Naive B cell (primary cell): ENCODE results near the gene TRAF3. TPM values are rescaled to one million over a fixed set of nuclear protein-coding genes. Genes with fewer than 3 reads are reported as not detected.
"Not testable (repeated sequence)": the region's sequence is repeated elsewhere in the genome, so short reads cannot be mapped to it uniquely, and the experiment has no call there.

ENCODE experiments used
- ATAC-seq, 2 donors: fragments of 150-1000 bp; cut with Tn5 transposase; 2 replicates each; pipeline ENCODE4 v1.10.0; 2021; ENCODE audit warnings: low read depth in 2 of 2, mild to moderate bottlenecking in 2 of 2, moderate library complexity in 2 of 2
- DNase-seq: peaks from one replicate; pipeline ENCODE4 v3.0.0; 2022
- H3K27ac Mint-ChIP-seq, 6 donors: one replicate each; pipeline ENCODE4 v1.8.0; 2020 to 2022; ENCODE audit warnings: mild to moderate bottlenecking in 6 of 6, mixed read lengths in 6 of 6, moderate library complexity in 5 of 6, inconsistent platforms in 2 of 6
- H3K27me3 Mint-ChIP-seq, 3 donors: one replicate each; pipeline ENCODE4 v1.8.0; 2021 to 2022; ENCODE audit warnings: mixed read lengths in 3 of 3, mild to moderate bottlenecking in 1 of 3
- H3K36me3 Mint-ChIP-seq, 2 donors: one replicate each; pipeline ENCODE4 v1.8.0; 2020 to 2022; ENCODE audit warnings: mixed read lengths in 2 of 2, inconsistent platforms in 1 of 2, mild to moderate bottlenecking in 1 of 2
- H3K4me1 Mint-ChIP-seq, 3 donors: one replicate each; pipeline ENCODE4 v1.8.0; 2020 to 2022; ENCODE audit warnings: mixed read lengths in 3 of 3, inconsistent platforms in 1 of 3, mild to moderate bottlenecking in 1 of 3, moderate library complexity in 1 of 3
- H3K4me3 Mint-ChIP-seq, 8 donors: one replicate each; pipeline ENCODE4 v1.8.0; 2020 to 2022; ENCODE audit warnings: mild to moderate bottlenecking in 8 of 8, mixed read lengths in 8 of 8, moderate library complexity in 8 of 8, inconsistent platforms in 2 of 8
- H3K9me3 Mint-ChIP-seq, 7 donors: one replicate each; pipeline ENCODE4 v1.8.0; 2020 to 2022; ENCODE audit warnings: mixed read lengths in 7 of 7, mild to moderate bottlenecking in 5 of 7, inconsistent platforms in 2 of 7, moderate library complexity in 1 of 7
- polyA plus RNA-seq, 6 donors: library from polyadenylated mRNA; unstranded; fragments of 300-500 nt; fragmentation: Illumina TruSeq; gene quantifications; one replicate each; pipeline ENCODE4 v1.2.3, GENCODE V29; 2021; ENCODE audit warnings: low read depth in 6 of 6

The TRAF3 gene
- polyA plus RNA-seq, 6 donors from 2014 or later: 22.2 to 36.7 (median 27.0) TPM

GRCh38 chr14:102896735-102897134 is 119.5 kb downstream of the TRAF3 start:
- DNase-seq, H3K27me3 Mint-ChIP-seq: not testable (repeated sequence)

DNA sequence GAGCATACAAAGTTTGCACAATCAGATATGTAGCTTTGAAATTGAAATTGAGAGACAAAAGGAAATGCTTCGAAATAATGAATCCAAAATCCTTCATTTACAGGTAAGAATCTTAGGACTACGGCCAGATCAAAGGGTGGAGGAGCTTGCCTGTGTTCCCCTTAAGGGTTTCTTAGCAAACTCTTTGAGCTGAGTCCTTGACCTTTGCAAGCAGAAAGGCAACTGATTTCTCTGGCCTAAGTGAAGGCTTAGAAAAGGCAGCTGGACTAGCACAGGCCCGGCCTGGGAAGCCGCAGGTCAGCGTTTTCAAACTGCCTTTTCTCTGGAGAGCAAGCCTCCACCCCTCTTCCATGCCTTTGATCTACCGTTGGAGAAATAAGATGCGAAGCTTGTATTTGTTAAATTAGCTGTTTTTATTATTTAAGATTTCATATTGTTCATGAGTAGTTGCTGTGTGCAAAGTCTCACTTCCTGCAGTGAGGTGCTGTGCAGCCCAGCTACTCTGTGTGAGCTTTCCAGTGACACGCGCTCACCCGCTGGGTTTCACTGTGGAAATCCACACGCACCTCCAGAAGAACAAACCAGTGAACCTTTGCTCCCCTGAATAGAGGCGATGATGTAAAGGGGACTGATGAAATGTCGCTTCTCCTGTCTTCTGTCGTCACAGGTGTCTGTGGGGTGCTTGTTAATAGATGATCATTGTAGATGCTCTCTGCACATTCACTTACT is 120.2 kb downstream of the TRAF3 start:
- peaks cover 12 to 16% of the 10 kb centered on the region in 2 donors for H3K36me3 Mint-ChIP-seq
- no peaks in the 10 kb centered on the region for H3K27me3 Mint-ChIP-seq
- H3K4me3 Mint-ChIP-seq: peak overlapping the region in 1 of 8 donors; percentile 6
- peak overlapping the region; percentile 36 to 90 (median 81) for H3K27ac Mint-ChIP-seq
- ATAC-seq: no peak
- H3K9me3 Mint-ChIP-seq: no peaks in the 10 kb centered on the region
- H3K4me1 Mint-ChIP-seq: peaks cover 33 to 51% (median 38%) of the 10 kb centered on the region in 3 donors
- DNase-seq: no peak

More at GRCh38 chr14:102896735-102897134, 119.5 kb downstream of the TRAF3 start:
- Mint-ChIP-seq H3K27ac (peak overlapping the region in 2 of 6 donors; percentile 24 to 90), H3K4me1 (peaks cover 27 to 44% (median 31%) of the 10 kb centered on the region in 3 donors), H3K4me3 (peak overlapping the region in 2 of 8 donors; percentile 15 to 68), H3K36me3 (peaks cover 9 to 18% of the 10 kb centered on the region in 2 donors)
- ATAC-seq, H3K9me3 Mint-ChIP-seq: not testable (repeated sequence)

- Mint-ChIP-seq H3K4me1 (peaks cover 40 to 59% (median 46%) of the 10 kb centered on the region in 3 donors), H3K9me3 (no peaks in the 10 kb centered on the region), H3K27ac (peak overlapping the region; percentile 90 to 98 (median 96)), H3K27me3 (no peaks in the 10 kb centered on the region), H3K36me3 (peaks cover 13 to 20% of the 10 kb centered on the region in 2 donors), H3K4me3 (peak overlapping the region; percentile 21 to 94 (median 61))
- ATAC-seq (no peak), DNase-seq (no peak)
Measured at GRCh38 chr14:102898298-102898697, 121.0 kb downstream of the TRAF3 start.

- H3K9me3 Mint-ChIP-seq: no peaks in the 10 kb centered on the region
- peaks cover 13 to 27% of the 10 kb centered on the region in 2 donors for H3K36me3 Mint-ChIP-seq
- DNase-seq (peak; percentile 72), ATAC-seq (peak; percentile 6 to 9)
- H3K27me3 Mint-ChIP-seq: no peaks in the 10 kb centered on the region
- H3K4me1 Mint-ChIP-seq: peaks cover 45 to 65% (median 51%) of the 10 kb centered on the region in 3 donors
- peak overlapping the region; percentile 37 to 94 (median 61) for H3K4me3 Mint-ChIP-seq
- peak overlapping the region; percentile 90 to 98 (median 96) for H3K27ac Mint-ChIP-seq
Measured at GRCh38 chr14:102898776-102899515, 121.7 kb downstream of the TRAF3 start.

DNA sequence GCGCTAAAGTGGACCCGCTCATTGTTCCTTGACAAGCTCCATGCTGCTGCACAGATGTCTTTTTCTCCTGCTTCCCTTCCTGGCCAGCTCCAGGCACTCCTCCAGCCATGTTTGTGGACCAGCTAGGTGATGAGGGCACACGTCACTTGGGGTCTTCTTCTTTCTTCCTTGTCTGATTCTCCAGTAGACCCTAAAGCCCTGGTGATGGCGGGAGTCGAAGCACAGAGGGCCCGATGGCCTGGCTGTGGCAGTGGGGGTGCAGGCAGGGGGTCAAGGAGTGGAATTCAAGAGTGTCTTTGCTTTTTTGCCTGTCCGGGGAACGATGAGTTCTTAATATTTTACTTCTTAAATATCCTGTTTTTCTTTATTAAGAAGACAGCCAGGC is 122.3 kb downstream of the TRAF3 start:
- DNase-seq (no peak), ATAC-seq (no peak)
- no peaks in the 10 kb centered on the region for H3K9me3 Mint-ChIP-seq
- peaks cover 45 to 65% (median 51%) of the 10 kb centered on the region in 3 donors for H3K4me1 Mint-ChIP-seq
- H3K36me3 Mint-ChIP-seq: peaks cover 13 to 28% of the 10 kb centered on the region in 2 donors
- H3K27me3 Mint-ChIP-seq: no peaks in the 10 kb centered on the region
- H3K4me3 Mint-ChIP-seq: peak overlapping the region; percentile 9 to 94 (median 61)
- H3K27ac Mint-ChIP-seq: peak overlapping the region; percentile 63 to 98 (median 94)

- Mint-ChIP-seq H3K9me3 (no peaks in the 10 kb centered on the region), H3K27me3 (no peaks in the 10 kb centered on the region), H3K4me1 (peaks cover 45 to 70% (median 51%) of the 10 kb centered on the region in 3 donors), H3K27ac (peak overlapping the region; percentile 90 to 98 (median 98)), H3K36me3 (peaks cover 14 to 28% of the 10 kb centered on the region in 2 donors), H3K4me3 (peak overlapping the region; percentile 59 to 94 (median 86))
- DNase-seq: peak; percentile 85
- ATAC-seq: peak; percentile 64 to 73
Measured at GRCh38 chr14:102900631-102901571, 123.7 kb downstream of the TRAF3 start.

DNA sequence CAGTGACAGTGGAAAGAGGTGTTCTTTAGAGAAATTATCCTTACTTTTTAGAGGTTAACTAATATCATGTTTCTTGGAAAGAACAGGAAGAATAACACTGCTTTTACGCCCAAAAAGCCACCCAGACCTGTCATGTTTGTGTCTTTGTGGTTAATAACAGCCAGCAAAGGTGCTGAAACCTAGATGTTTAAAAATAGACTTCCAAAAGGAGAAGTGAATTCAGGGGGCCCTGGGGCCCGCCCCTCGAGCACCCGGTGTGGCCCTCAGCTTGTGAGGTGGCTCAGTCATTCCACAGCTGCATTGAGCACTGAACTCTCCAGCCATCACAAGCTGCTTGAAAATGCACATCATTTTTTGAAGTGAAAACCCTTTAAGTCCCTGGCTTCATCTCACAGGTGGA is 124.4 kb downstream of the TRAF3 start:
- Mint-ChIP-seq H3K4me1 (peaks cover 45 to 70% (median 51%) of the 10 kb centered on the region in 3 donors), H3K36me3 (peaks cover 14 to 28% of the 10 kb centered on the region in 2 donors), H3K27me3 (no peaks in the 10 kb centered on the region), H3K9me3 (no peaks in the 10 kb centered on the region), H3K27ac (peak overlapping the region; percentile 90 to 98 (median 98)), H3K4me3 (peak overlapping the region; percentile 59 to 94 (median 86))
- ATAC-seq (peak; percentile 85 to 88), DNase-seq (peak; percentile 93)

GRCh38 chr14:102902086-102902485 is 124.8 kb downstream of the TRAF3 start:
- no peaks in the 10 kb centered on the region for H3K27me3 Mint-ChIP-seq
- H3K4me1 Mint-ChIP-seq: peaks cover 45 to 72% (median 51%) of the 10 kb centered on the region in 3 donors
- DNase-seq (no peak), ATAC-seq (no peak)
- H3K27ac Mint-ChIP-seq: peak overlapping the region; percentile 90 to 98 (median 98)
- peak overlapping the region; percentile 59 to 94 (median 86) for H3K4me3 Mint-ChIP-seq
- no peaks in the 10 kb centered on the region for H3K9me3 Mint-ChIP-seq
- peaks cover 14 to 28% of the 10 kb centered on the region in 2 donors for H3K36me3 Mint-ChIP-seq

GRCh38 chr14:102902523-102903247 is 125.4 kb downstream of the TRAF3 start:
- Mint-ChIP-seq H3K27me3 (no peaks in the 10 kb centered on the region), H3K27ac (peak overlapping the region; percentile 74 to 98 (median 96)), H3K9me3 (no peaks in the 10 kb centered on the region), H3K36me3 (peaks cover 14 to 30% of the 10 kb centered on the region in 2 donors), H3K4me1 (peaks cover 47 to 70% (median 54%) of the 10 kb centered on the region in 3 donors), H3K4me3 (peak overlapping the region in 7 of 8 donors; percentile 35 to 92 (median 63))
- no peak for ATAC-seq
- no peak for DNase-seq

DNA sequence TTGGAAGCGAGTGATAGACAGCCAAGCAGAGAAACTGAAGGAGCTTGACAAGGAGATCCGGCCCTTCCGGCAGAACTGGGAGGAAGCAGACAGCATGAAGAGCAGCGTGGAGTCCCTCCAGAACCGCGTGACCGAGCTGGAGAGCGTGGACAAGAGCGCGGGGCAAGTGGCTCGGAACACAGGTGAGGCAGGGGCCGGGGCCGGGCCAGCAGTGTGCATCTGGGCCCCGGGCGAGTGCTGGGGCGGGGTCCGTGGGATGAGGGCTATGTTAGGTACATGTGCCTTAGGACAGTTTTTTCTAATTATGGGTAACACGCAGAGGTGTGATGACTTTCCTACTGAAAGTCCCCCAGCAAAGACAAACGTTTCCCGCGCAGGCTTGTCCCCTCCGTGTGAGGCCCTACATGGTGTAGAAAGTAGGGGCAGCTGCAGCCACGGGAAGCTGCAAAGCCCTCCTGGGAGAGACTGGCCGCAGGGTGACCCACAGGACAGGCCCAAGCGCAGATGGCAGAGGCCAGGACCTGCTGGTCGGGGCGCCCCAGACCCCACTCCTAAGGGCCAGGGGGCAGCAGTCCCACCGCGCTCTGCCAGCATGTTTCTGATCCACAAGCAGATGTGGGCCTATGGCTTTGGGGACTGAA is 126.1 kb downstream of the TRAF3 start:
- Mint-ChIP-seq H3K9me3 (no peaks in the 10 kb centered on the region), H3K27me3 (no peaks in the 10 kb centered on the region), H3K4me3 (peak overlapping the region in 6 of 8 donors; percentile 15 to 92 (median 42)), H3K4me1 (peaks cover 49 to 69% (median 57%) of the 10 kb centered on the region in 3 donors), H3K27ac (peak overlapping the region; percentile 38 to 98 (median 92)), H3K36me3 (peaks cover 13 to 32% of the 10 kb centered on the region in 2 donors)
- ATAC-seq: no peak
- DNase-seq: no peak

DNA sequence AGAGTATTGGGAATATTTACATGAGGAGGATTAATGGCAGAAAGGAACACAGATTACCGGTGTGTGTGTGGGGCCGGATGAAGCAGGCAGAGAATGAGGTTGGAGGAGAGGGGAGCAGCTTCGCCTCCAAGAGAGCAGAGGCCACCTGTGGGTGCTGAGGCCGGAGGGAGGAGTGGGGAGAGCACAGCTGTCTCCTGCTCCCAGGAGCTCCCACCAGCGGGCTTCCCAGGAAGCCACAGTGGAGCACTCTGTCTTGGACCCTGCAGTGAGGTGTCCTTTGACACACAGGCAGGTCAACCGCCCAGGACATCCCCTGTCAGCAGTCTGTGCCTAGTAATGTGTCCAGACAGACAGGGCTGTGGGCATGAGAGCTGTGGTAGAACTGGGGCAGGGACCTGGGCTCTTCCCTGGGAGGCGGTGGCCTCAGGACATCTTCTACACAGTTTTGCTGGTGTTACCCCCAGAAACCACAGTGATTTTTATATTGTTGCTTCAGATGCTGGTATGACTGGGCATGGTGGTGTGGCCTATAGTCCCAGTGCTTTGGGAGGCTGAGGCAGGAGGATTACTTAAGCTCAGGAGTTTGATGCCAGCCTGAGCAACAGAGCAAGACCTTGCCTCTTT is 126.8 kb downstream of the TRAF3 start:
- DNase-seq: no peak
- H3K4me1 Mint-ChIP-seq: peaks cover 44 to 62% (median 51%) of the 10 kb centered on the region in 3 donors
- peak overlapping the region in 2 of 8 donors; percentile 20 to 66 for H3K4me3 Mint-ChIP-seq
- no peak for ATAC-seq
- H3K27me3 Mint-ChIP-seq: no peaks in the 10 kb centered on the region
- peaks cover 9 to 26% of the 10 kb centered on the region in 2 donors for H3K36me3 Mint-ChIP-seq
- peak overlapping the region; percentile 20 to 93 (median 68) for H3K27ac Mint-ChIP-seq
- no peaks in the 10 kb centered on the region for H3K9me3 Mint-ChIP-seq
